NCI-H2029 (cell line): ENCODE measurements around the gene SMAD3.

Experiments
- DNase-seq: peaks from one replicate; lab custom pipeline; 2025; lab: John Stamatoyannopoulos, UW

The SMAD3 gene

DNA sequence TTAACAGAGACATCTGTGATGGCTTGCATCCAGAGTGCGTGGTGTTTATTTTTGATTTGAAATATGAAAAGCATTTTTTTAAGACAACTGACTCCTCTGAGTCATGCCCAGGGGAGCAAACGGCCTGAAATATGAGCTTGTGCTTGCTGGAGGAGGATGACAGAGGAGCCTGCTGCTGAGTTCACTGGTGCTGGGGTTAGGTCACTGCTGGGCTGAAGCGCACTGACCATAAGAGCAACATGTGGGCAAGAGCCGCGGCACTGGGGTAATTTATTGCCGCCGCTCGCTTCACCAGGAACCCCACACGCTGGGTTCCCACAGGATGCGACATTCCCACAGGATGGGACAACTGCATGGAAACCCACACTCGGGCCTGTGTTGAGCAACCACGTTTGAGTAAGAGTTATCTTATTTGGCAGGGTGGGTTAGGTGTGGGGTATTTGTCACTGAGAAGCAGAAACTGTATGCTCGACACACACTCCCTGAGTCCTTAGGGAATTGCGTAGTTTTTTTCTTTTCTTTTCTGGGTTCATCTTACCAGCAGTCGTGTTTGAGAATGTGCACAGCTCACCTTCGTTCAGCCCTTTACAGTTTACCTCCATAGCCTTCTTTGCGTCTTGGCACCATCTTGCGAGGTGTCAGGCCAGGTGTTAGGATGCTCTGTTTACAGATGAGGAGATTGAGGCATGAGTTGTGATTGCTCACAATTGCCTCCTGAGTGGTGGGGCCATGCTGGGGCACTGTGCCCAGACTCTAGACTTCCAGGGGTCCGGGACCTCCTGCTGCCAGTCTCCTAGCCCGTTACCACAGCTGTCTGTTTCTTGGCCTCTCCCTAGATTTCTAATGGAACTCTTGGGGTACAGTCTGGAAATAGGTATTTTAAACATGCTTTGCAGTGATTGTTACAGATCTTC lies 60.4 kb downstream of the SMAD3 start:
- DNase-seq, result no peak

GRCh38 chr15:67126551-67127330 lies 61.3 kb downstream of the SMAD3 start:
- DNase-seq, result no peak

GRCh38 chr15:67127331-67127664 lies 61.9 kb downstream of the SMAD3 start:
- DNase-seq, result peak; percentile 38

- no peak for DNase-seq
Observed at GRCh38 chr15:67127965-67128364, 62.6 kb downstream of the SMAD3 start.

- DNase-seq, result no peak
Observed at GRCh38 chr15:67130166-67130565, 64.8 kb downstream of the SMAD3 start.

DNA sequence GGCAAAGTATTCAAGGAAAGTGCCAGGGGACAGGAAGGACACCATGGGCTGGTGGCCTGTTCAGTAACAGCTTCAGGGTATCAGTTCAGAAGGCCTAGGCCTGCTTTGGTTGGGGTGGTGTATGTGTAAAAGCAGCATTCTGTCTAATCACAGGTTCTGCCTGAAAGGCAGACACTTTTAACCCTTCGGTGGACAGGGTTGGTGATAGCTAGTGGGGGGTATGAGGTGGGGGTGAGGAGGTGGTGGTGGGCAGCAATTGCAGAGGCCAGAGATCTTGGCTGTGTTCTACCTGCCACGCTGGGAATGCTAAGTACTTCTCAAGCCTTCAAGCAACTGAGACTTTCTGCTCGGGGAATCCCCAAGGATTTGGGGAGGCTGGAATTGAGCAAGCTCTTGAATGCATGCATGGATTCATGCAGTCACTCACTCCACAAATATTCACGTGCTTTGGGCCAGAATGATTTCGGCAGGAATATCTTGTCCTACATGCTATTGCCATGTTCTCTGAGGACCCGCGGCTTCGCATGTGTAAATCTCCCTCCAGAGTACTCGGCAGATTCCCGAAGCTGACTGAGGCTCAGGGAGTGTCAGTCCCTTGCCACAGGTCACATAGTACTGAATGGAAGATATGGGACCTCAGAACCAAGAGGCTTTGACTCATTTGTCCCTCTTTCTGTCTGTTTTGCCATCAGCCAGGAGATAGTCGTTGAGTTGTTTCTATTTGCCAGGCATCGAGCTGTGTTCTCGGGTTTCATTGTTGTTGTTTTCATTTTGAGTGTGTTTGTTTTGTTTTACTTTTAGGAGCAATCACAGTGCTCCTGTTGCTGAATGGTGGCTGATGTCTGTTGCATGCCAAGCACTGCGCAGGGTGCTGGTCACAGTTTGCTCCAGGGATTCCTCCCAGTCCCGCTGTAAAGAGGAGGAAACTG lies 65.5 kb downstream of the SMAD3 start:
- no peak for DNase-seq

- DNase-seq, result no peak
Observed at GRCh38 chr15:67132276-67132675, 66.9 kb downstream of the SMAD3 start.

DNA sequence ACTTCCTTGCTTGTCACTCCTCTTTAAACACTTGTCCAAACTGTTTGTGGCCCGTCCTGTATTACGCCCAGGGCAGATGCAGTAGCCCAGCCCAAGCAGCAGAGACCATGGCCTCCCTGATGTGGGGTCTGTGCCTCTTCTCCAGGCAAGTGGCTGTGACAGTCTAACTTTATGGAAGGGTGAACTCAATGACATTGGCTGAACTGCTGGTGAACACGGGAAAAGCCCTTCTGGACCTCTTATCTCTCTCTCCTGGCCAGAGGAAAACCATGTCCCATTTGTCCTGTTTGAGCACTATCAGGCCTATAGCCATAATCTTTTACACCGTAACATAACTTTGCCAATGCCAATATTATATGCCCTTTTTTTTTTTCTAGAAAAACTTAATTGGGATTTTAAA lies 67.6 kb downstream of the SMAD3 start:
- DNase-seq, result no peak

DNA sequence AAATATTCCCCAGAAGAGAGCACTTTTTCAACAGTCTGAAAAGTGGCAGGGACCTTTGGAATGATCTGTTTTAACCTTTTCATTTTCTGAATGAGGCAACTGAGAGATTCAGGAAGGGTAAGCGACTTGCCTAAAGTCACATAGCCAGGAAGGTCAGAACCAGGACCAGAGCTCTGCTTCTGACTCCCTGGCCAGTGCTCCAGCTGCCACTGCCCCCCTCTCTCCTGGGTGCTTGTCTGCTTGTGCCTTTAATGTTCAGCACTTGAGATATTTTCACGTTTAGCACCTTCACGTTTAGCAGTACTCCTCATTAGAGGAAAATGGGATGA lies 68.3 kb downstream of the SMAD3 start:
- DNase-seq, result no peak

- no peak for DNase-seq
Observed at GRCh38 chr15:67134067-67134838, 68.9 kb downstream of the SMAD3 start.

DNA sequence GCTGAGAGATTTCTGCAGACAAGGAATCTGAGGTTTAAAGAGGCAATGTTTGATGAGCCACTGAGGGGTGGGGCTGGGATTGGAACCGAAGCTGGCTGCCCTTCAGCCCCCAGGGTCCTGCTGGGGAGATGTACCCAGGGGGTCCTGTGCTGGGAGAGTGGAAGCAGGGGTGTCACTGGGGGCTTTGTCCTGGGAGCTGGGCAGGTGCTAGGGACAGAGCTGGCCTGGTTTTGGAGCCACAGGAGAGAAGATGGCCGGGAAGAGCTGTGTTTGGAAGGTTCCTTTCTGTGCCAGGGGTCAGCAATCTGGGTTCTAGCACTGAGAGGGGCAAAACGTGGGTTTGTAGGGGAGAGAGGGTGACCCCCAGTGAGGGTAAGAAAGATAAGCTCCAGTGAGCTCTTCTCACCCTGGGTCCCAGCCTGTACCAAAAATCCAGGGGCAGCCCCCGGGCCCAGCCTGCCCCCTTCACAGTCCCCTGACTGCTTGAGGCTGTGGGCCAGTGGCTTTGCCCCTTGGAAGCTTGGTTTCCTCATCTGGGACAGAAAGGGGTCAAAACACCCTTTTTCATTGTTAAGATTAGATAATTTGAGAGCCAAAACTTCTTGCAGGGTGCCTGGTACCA lies 69.6 kb downstream of the SMAD3 start:
- DNase-seq, result no peak

GRCh38 chr15:67135494-67135893 lies 70.1 kb downstream of the SMAD3 start:
- no peak for DNase-seq

DNA sequence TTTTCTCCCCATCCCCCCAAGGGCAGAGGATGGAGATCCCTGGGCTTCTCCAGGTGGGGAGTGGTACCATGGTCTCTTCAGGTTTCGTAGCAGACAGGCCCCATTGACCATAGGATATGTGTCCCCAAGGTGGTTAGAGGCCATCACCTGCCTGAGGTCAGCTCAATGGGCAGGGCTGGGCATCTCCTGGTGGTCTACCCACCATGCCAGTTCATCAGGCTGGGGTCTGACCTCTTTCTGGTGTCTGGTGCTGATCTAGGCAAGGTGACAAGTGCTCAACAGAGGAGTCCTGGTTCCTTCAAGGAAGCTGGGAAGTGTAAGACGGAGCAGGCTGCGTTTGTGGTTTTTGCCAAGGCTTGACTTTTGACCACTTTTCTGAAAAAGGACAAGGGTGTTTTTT lies 71.4 kb downstream of the SMAD3 start:
- DNase-seq, result no peak

GRCh38 chr15:67137319-67137718 lies 71.9 kb downstream of the SMAD3 start:
- no peak for DNase-seq

GRCh38 chr15:67137951-67138848 lies 72.8 kb downstream of the SMAD3 start:
- no peak for DNase-seq

GRCh38 chr15:67138891-67139855 lies 73.8 kb downstream of the SMAD3 start:
- no peak for DNase-seq

DNA sequence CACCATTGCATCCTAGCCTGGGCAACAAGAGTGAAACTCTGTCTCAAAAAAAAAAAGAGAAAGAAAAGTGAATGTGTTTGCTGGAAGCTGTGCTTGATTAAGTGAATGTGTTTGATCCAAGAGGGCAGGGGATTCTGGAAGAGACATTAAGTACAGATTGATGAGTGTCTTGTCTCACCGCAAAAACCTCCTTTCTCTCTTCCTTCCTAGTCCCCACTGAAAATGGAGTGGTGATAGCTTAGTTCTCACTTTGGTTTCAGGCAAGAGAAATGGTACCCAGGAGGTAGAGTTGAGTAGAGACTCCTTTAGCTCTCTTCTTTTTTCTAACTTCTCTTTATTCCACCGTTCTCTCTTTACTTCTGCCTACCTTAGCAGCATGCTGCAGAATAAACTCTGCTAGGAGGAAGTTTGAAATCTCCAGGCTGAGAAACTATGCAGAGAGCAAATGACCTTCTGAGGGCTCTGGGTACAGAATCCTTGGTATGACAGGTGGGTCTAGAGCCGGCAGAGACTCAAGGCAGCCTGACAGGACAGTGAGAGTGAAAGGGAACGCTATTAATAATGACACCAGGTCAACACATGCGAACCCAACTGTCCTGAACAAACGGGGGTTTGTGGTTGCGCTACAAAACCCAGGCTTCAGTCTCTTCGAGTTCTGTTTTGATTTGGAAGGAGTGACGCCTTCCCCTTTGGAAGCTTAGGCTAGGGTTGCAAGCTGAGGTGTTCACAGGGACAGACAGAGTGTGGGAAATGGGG lies 74.9 kb downstream of the SMAD3 start:
- DNase-seq, result no peak

GRCh38 chr15:67142092-67142766 lies 76.8 kb downstream of the SMAD3 start:
- no peak for DNase-seq
